Ascending aorta (tissue), 2 donors: ENCODE results near the gene STXBP3. TPM values are rescaled to one million over a fixed set of nuclear protein-coding genes. Genes with fewer than 3 reads are reported as not detected.
A peak's percentile ranks its signal among the peaks of the same experiment; 100 is the strongest.

Source experiments
- DNase-seq, 2 donors: peaks; one replicate each; pipeline ENCODE4 v3.0.0-alpha.2; 2019; ENCODE audit warnings: low spot score in 2 of 2
- H3K27ac ChIP-seq, 2 donors: fragments of 200-600 bp; sonication (generic); one replicate each; pipeline ENCODE4 v1.5.1; 2016 to 2017; ENCODE audit warnings: mild to moderate bottlenecking in 1 of 2
- H3K27me3 ChIP-seq: fragments of 200-600 bp; sonication (generic); one replicate; pipeline ENCODE4 v1.5.1; 2017
- H3K36me3 ChIP-seq, 2 donors: fragments of 200-600 bp; sonication (generic); one replicate each; pipeline ENCODE4 v1.5.1; 2016
- H3K4me1 ChIP-seq, 2 donors: fragments of 200-600 bp; sonication (generic); one replicate each; pipeline ENCODE4 v1.5.1; 2016 to 2017; ENCODE audit warnings: mild to moderate bottlenecking in 1 of 2
- H3K4me3 ChIP-seq, 2 donors: fragments of 200-600 bp; sonication (generic); one replicate each; pipeline ENCODE4 v1.5.1; 2016 to 2017; ENCODE audit warnings: mild to moderate bottlenecking in 1 of 2
- H3K9me3 ChIP-seq, 2 donors: fragments of 200-600 bp; sonication (generic); one replicate each; pipeline ENCODE4 v1.5.1; 2016
- intact Hi-C: fragments of 100-400 bp; cut with DNase I; formaldehyde crosslinking; loops from one replicate; pipeline ENCODE4 v1.15.1; 2023
- total RNA-seq: library from RNA; depleted of rRNA; stranded (reverse); fragments of >200 nt; gene quantifications from one replicate; pipeline ENCODE4 v1.1.0, GENCODE V29; 2016
- TF ChIP-seq, protein P1 (sequence below), 3 experiments: fragments of 200-600 bp in 2 of 3; fragments of 450-650 bp in 1 of 3; sonication (generic) in 2 of 3; IDR thresholded peaks; one replicate each; pipeline ENCODE4 v1.5.1; 2016 to 2019; ENCODE audit warnings: antibody characterized with exemption in 3 of 3, mild to moderate bottlenecking in 1 of 3, moderate library complexity in 1 of 3

Gene STXBP3
- total RNA-seq, 1 donor from 2014 or later = 13.7 TPM

- no peaks in the 10 kb centered on the region for H3K36me3 ChIP-seq
- H3K9me3 ChIP-seq = no peaks in the 10 kb centered on the region
- H3K27me3 ChIP-seq = no peaks in the 10 kb centered on the region
- no peaks in the 10 kb centered on the region for H3K4me1 ChIP-seq
- DNase-seq = no peak
- TF ChIP-seq, protein P1, sequence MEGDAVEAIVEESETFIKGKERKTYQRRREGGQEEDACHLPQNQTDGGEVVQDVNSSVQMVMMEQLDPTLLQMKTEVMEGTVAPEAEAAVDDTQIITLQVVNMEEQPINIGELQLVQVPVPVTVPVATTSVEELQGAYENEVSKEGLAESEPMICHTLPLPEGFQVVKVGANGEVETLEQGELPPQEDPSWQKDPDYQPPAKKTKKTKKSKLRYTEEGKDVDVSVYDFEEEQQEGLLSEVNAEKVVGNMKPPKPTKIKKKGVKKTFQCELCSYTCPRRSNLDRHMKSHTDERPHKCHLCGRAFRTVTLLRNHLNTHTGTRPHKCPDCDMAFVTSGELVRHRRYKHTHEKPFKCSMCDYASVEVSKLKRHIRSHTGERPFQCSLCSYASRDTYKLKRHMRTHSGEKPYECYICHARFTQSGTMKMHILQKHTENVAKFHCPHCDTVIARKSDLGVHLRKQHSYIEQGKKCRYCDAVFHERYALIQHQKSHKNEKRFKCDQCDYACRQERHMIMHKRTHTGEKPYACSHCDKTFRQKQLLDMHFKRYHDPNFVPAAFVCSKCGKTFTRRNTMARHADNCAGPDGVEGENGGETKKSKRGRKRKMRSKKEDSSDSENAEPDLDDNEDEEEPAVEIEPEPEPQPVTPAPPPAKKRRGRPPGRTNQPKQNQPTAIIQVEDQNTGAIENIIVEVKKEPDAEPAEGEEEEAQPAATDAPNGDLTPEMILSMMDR (IDR thresholded peaks at IDR 0.05) = no peak
- no peak overlapping the region for H3K4me3 ChIP-seq
- H3K27ac ChIP-seq = no peak overlapping the region
- intact Hi-C loops = no loop called here
Measured at GRCh38 chr1:108852221-108852975, 105.9 kb downstream of the STXBP3 start.

DNA sequence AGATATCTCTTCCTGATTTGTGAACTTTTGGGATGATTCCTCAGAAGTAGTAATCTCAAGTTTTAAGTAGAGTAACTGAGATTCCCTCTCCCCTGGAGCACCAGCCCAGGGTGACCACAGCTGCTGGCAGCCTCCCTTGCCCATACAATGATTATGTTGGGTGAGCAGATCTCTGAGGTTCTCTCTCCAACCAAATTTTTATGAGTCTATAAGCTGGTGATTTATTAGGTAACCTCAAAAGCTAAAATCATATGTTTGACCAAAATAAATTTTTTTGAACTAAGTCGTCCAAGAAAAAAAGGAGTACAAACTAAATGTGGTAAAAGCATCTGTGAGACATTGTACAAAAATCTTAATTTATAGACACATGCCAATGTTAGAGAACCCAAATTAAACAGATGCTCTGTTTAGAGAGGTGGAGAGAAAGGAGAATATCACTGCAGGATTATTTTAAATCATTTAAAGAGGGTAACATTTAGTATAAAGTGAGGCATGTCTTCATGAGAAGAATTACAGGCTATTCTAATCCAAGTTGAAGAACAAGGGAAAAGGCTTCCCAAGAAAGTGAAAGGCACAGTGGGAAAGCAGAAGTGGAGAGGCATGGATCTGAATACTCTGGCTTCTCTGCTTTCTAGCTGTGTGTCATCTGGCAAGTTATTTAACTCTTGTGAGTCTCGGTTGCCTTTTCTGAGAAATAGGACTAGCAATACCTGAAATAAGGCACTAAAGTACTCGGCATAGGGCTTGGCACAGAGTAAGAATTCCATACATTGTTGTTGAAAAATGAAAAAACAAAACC lies 107.9 kb downstream of the STXBP3 start:
- intact Hi-C loops = no loop called here
- Histone ChIP-seq H3K27ac (peak overlapping the region in 1 of 2 donors; percentile 4), H3K4me3 (no peak overlapping the region), H3K4me1 (no peaks in the 10 kb centered on the region), H3K36me3 (no peaks in the 10 kb centered on the region), H3K9me3 (no peaks in the 10 kb centered on the region), H3K27me3 (no peaks in the 10 kb centered on the region)
- DNase-seq = no peak
- TF ChIP-seq, protein P1 (IDR thresholded peaks at IDR 0.05) = no peak

DNA sequence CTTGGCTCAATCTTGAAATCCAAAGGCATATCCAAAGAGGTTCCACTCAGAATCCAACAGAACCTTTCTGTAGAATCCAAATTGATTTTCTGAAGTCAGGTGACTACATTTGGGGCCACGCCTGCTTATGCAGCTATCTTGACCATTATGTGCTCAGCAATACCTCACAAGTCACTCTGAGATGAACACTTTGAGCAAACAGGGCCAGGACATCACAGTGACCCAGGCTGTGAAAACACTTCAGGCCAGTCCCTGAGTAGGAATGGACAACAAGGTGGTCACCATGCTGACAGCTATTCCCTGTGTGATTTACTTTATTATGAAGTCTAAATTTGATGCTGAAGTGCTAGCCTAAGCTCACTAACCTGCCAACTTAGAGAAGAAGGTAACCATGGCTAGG lies 110.5 kb downstream of the STXBP3 start, which contains the start of gene AKNAD1:
TSS of gene AKNAD1 (minus strand) at position 101 of the 400 bp plus-strand sequence. CDS start 4,430 bp downstream, outside the sequence.
- H3K4me1 ChIP-seq = no peaks in the 10 kb centered on the region
- H3K27ac ChIP-seq = no peak within 1 kb of the TSS
- intact Hi-C loops = no loop called here
- no peaks in the 10 kb centered on the region for H3K36me3 ChIP-seq
- H3K9me3 ChIP-seq = no peaks in the 10 kb centered on the region
- no peak within 1 kb of the TSS for H3K4me3 ChIP-seq
- DNase-seq = no peak
- H3K27me3 ChIP-seq = no peaks in the 10 kb centered on the region
- TF ChIP-seq, protein P1 (IDR thresholded peaks at IDR 0.05) = no peak

GRCh38 chr1:108858230-108858950 lies 111.9 kb downstream of the STXBP3 start:
- DNase-seq = no peak
- H3K27me3 ChIP-seq = no peaks in the 10 kb centered on the region
- H3K9me3 ChIP-seq = no peaks in the 10 kb centered on the region
- intact Hi-C loops = no loop called here
- TF ChIP-seq, protein P1 (IDR thresholded peaks at IDR 0.05) = no peak
- no peak overlapping the region for H3K27ac ChIP-seq
- H3K4me3 ChIP-seq = no peak overlapping the region
- H3K4me1 ChIP-seq = no peaks in the 10 kb centered on the region
- H3K36me3 ChIP-seq = no peaks in the 10 kb centered on the region

Other genes with a start within 250 kb of the STXBP3 start
- 9.6 TPM for gene EEIG2, start 186.6 kb upstream of the STXBP3 start, total RNA-seq
- gene HENMT1, start 85.6 kb upstream of the STXBP3 start, total RNA-seq = not detected
- 9.0 TPM for gene PRPF38B, start 54.4 kb upstream of the STXBP3 start, total RNA-seq
- gene FNDC7, start 33.8 kb upstream of the STXBP3 start, total RNA-seq = not detected
- gene AKNAD1, start 110.4 kb downstream of the STXBP3 start, total RNA-seq = not detected
- 45.1 TPM for gene GPSM2, start 130.3 kb downstream of the STXBP3 start, total RNA-seq
- 18.1 TPM for gene CLCC1, start 216.8 kb downstream of the STXBP3 start, total RNA-seq